Panc1 (cell line): Measurements from ENCODE around the gene DYNC1H1. TPM values are rescaled to one million over a fixed set of nuclear protein-coding genes. Genes with fewer than 3 reads are reported as not detected.

Experiments used
- ATAC-seq: fragments of 200-7000 bp; cut with Tn5 transposase; 2 replicates; pipeline ENCODE4 v1.9.1; 2020; ENCODE audit warnings: mild to moderate bottlenecking, moderate library complexity
- BruUV-seq: library from RNA; stranded (reverse); fragments of 400-500 nt; replicated peaks from 2 replicates; lab custom pipeline; 2021; lab: Mats Ljungman, UMichigan
- CTCF ChIA-PET: fragments of 300-600 bp; sonication (Branson Sonifier 250); formaldehyde crosslinking; loops from one replicate; lab custom pipeline; 2022; ENCODE audit warnings: antibody characterized with exemption; lab: Charles Lee
- POLR2A ChIA-PET: fragments of 300-600 bp; sonication (Branson Sonifier 250); formaldehyde crosslinking; loops from one replicate; lab custom pipeline; 2022; ENCODE audit warnings: antibody characterized with exemption; lab: Charles Lee
- DNase-seq: peaks from one replicate; pipeline ENCODE4 v3.0.0-alpha.2; 2010; ENCODE audit warnings: low read depth, low spot score
- H3K27ac ChIP-seq: 2 replicates; pipeline ENCODE4 v1.5.1; 2011; ENCODE audit warnings: mild to moderate bottlenecking, low read length, inconsistent platforms
- H3K27me3 ChIP-seq: fragments of 200-500 bp; sonication (Bioruptor generic); 2 replicates; pipeline ENCODE4 v1.6.0; 2014; ENCODE audit warnings: low read length, inconsistent platforms; ENCODE audit not compliant: control insufficient read depth, insufficient read depth
- H3K36me3 ChIP-seq: fragments of 200-500 bp; sonication (Bioruptor generic); 2 replicates; pipeline ENCODE4 v1.5.1; 2014; ENCODE audit warnings: inconsistent platforms, mild to moderate bottlenecking, low read length, moderate library complexity; ENCODE audit not compliant: control insufficient read depth, insufficient read depth
- H3K4me1 ChIP-seq: 2 replicates; pipeline ENCODE4 v1.5.1; 2011; ENCODE audit warnings: inconsistent platforms, mild to moderate bottlenecking, low read length, moderate library complexity; ENCODE audit not compliant: control insufficient read depth, insufficient read depth
- H3K4me3 ChIP-seq, 2 experiments: 2 replicates each; pipeline ENCODE4 v1.5.1; 2011 to 2012; ENCODE audit warnings: low read depth in 2 of 2, low read length in 2 of 2, mild to moderate bottlenecking in 2 of 2, inconsistent platforms in 1 of 2, moderate library complexity in 1 of 2
- H3K9me3 ChIP-seq: fragments of 200-500 bp; sonication (Bioruptor generic); 2 replicates; pipeline ENCODE4 v1.5.1; 2014; ENCODE audit warnings: low read depth, mild to moderate bottlenecking, inconsistent platforms, low read length, moderate library complexity; ENCODE audit not compliant: control insufficient read depth, insufficient read depth
- CTCF ChIP-seq: fragments of 450-650 bp; IDR thresholded peaks from 2 replicates; pipeline ENCODE4 v1.5.1; 2017; ENCODE audit warnings: mild to moderate bottlenecking
- POLR2AphosphoS5 ChIP-seq: IDR thresholded peaks from 2 replicates; pipeline ENCODE4 v1.6.1; 2012; ENCODE audit warnings: mild to moderate bottlenecking, low read depth, low read length, moderate library complexity
- REST ChIP-seq, 2 experiments: IDR thresholded peaks; 2 replicates each; pipeline ENCODE4 v1.6.1; 2011 to 2012; ENCODE audit warnings: low read depth in 2 of 2, control low read depth in 1 of 2, low read length in 1 of 2, mild to moderate bottlenecking in 1 of 2, moderate library complexity in 1 of 2; ENCODE audit not compliant: insufficient read depth in 1 of 2
- SIN3A ChIP-seq: IDR thresholded peaks from 2 replicates; pipeline ENCODE4 v1.6.1; 2012; ENCODE audit warnings: low read depth, mild to moderate bottlenecking, low read length, moderate library complexity, borderline replicate concordance; ENCODE audit not compliant: insufficient read depth
- TCF7L2 ChIP-seq: IDR thresholded peaks from 2 replicates; pipeline ENCODE4 v1.6.1; 2011; ENCODE audit warnings: mild to moderate bottlenecking, low read depth, low read length, inconsistent platforms
- in situ Hi-C: cut with HindIII; loops from 2 replicates; pipeline ENCODE4 v1.10.0; 2016; ENCODE audit warnings: low sequenced_read_pairs, low pct_unique_long_range_greater_than_20kb
- intact Hi-C: fragments of 100-400 bp; cut with micrococcal nuclease; formaldehyde crosslinking; loops from one replicate; pipeline ENCODE4 v1.10.0; 2022; ENCODE audit not compliant: unreplicated experiment
- total RNA-seq: library from RNA; stranded (reverse); gene quantifications from one replicate; pipeline ENCODE4 v1.2.1, GENCODE V29; 2021; ENCODE audit not compliant: unreplicated experiment

DYNC1H1 gene
- total RNA-seq, 1 experiment from 2014 or later: 382 TPM

DNA sequence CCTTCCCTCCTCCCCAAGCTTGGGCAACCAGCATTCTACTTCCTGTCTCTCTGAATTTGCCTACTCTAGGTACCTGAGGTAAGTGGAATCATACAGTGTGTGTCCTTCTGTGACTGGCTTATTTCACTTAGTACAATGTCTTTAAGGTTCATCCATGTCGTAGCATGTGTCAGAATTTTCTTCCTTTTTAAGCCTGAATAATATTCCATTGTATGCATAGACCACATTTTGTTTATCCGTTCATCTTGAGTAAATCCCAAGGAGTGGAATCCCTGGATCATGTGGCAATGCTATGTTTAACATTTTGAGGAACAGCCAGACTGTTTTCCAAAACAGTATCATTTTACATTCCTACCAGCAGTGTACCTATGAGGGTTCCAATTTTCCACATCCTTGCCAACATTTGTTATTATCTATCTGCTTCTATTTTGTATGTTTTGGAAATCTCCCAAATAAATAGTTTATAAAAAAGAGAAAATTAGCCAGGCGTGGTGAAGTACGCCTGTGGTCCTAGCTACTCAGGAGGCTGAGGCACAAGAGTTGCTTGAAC lies 110.1 kb downstream of the DYNC1H1 start:
- H3K4me1 ChIP-seq: peaks cover 7% of the 10 kb centered on the region; the same call in 1 of the 2 replicates
- CTCF ChIA-PET: no interaction called here
- TF ChIP-seq TCF7L2: no peak
- no peak for TF ChIP-seq SIN3A
- TF ChIP-seq CTCF: no peak
- TF ChIP-seq REST (IDR thresholded peaks at IDR 0.05; ENCODE audit: insufficient read depth in 1 of 2, low read depth in 2 of 2, low read length in 1 of 2): no peak
- TF ChIP-seq POLR2AphosphoS5: no peak
- no peak overlapping the region for H3K4me3 ChIP-seq
- H3K27ac ChIP-seq: no peak overlapping the region
- POLR2A ChIA-PET: no interaction called here
- no peak for DNase-seq
- no peak for ATAC-seq
- intact Hi-C loops: no loop called here
- BruUV-seq: no TSS peak
- in situ Hi-C loops: no loop called here
- no peaks in the 10 kb centered on the region for H3K27me3 ChIP-seq
- H3K9me3 ChIP-seq: no peaks in the 10 kb centered on the region
- H3K36me3 ChIP-seq: no peaks in the 10 kb centered on the region; the same call in 1 of the 2 replicates

DNA sequence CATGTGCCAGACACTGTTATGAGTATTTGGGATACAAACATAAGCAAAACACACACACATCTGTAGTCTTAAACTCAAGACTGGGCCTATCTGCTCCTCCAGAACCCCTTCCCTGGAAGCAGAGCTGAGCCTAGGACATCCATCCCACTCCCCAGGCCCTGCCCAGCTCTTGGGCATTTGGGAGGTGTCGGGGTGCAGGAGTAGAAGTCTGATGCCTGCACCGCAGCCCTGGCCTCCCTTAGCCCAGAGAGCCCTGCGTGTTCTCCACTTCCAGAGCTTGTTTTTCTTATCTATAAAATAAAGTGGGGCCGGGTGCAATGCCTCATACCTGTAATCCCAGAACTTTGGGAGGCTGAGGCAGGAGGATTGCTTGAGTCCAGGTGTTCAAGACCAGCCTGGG lies 110.8 kb downstream of the DYNC1H1 start:
- ChIA-PET POLR2A (no interaction called here), CTCF (no interaction called here)
- TF ChIP-seq REST (IDR thresholded peaks at IDR 0.05; ENCODE audit: insufficient read depth in 1 of 2, low read depth in 2 of 2, low read length in 1 of 2) (no peak), POLR2AphosphoS5 (no peak), TCF7L2 (no peak), CTCF (no peak)
- intact Hi-C loops (no loop called here), in situ Hi-C loops (no loop called here)
- H3K4me1 ChIP-seq: peaks cover 7% of the 10 kb centered on the region; the same call in 1 of the 2 replicates
- no peaks in the 10 kb centered on the region; the same call in none of the 2 replicates for H3K36me3 ChIP-seq
- BruUV-seq: no TSS peak
- no peaks in the 10 kb centered on the region for H3K27me3 ChIP-seq
- H3K4me3 ChIP-seq: no peak overlapping the region
- ATAC-seq (no peak), DNase-seq (no peak)
- no peak overlapping the region for H3K27ac ChIP-seq
- H3K9me3 ChIP-seq: no peaks in the 10 kb centered on the region
